ENCODE measurements around the gene SDK1.

SDK1 gene

GRCh38 chr7:4134204-4134603 is 833.2 kb downstream of the SDK1 start:
- no peak for DNase-seq (ENCODE audit: low read depth, low spot score)

GRCh38 chr7:4134631-4135030 is 833.6 kb downstream of the SDK1 start:
- no peak for DNase-seq (ENCODE audit: low read depth, low spot score)

GRCh38 chr7:4135301-4135700 is 834.2 kb downstream of the SDK1 start:
- no peak for DNase-seq (ENCODE audit: low read depth, low spot score)

GRCh38 chr7:4136036-4136435 is 835.0 kb downstream of the SDK1 start:
- DNase-seq (ENCODE audit: low read depth, low spot score) = no peak

GRCh38 chr7:4136501-4137110 is 835.6 kb downstream of the SDK1 start:
- no peak for DNase-seq (ENCODE audit: low read depth, low spot score)

GRCh38 chr7:4137552-4137951 is 836.5 kb downstream of the SDK1 start:
- no peak for DNase-seq (ENCODE audit: low read depth, low spot score)

GRCh38 chr7:4138866-4139265 is 837.8 kb downstream of the SDK1 start:
- DNase-seq (ENCODE audit: low read depth, low spot score) = no peak

GRCh38 chr7:4139656-4140625 is 838.9 kb downstream of the SDK1 start:
- DNase-seq (ENCODE audit: low read depth, low spot score) = no peak

- DNase-seq (ENCODE audit: low read depth, low spot score) = no peak
Measured at GRCh38 chr7:4140933-4141332, 839.9 kb downstream of the SDK1 start.

- no peak for DNase-seq (ENCODE audit: low read depth, low spot score)
Measured at GRCh38 chr7:4143006-4143405, 842.0 kb downstream of the SDK1 start.

GRCh38 chr7:4143511-4144171 is 842.6 kb downstream of the SDK1 start:
- DNase-seq (ENCODE audit: low read depth, low spot score) = no peak

- no peak for DNase-seq (ENCODE audit: low read depth, low spot score)
Measured at GRCh38 chr7:4144172-4144701, 843.2 kb downstream of the SDK1 start.

GRCh38 chr7:4144811-4145510 is 843.9 kb downstream of the SDK1 start:
- DNase-seq (ENCODE audit: low read depth, low spot score) = peak; percentile 57

GRCh38 chr7:4145576-4145975 is 844.5 kb downstream of the SDK1 start:
- DNase-seq (ENCODE audit: low read depth, low spot score) = no peak

GRCh38 chr7:4147926-4148620 is 847.0 kb downstream of the SDK1 start:
- DNase-seq (ENCODE audit: low read depth, low spot score) = no peak

- DNase-seq (ENCODE audit: low read depth, low spot score) = no peak
Measured at GRCh38 chr7:4149236-4149635, 848.2 kb downstream of the SDK1 start.

GRCh38 chr7:4149645-4150044 is 848.6 kb downstream of the SDK1 start:
- no peak for DNase-seq (ENCODE audit: low read depth, low spot score)

GRCh38 chr7:4150731-4151130 is 849.7 kb downstream of the SDK1 start:
- DNase-seq (ENCODE audit: low read depth, low spot score) = no peak

- no peak for DNase-seq (ENCODE audit: low read depth, low spot score)
Measured at GRCh38 chr7:4151524-4151923, 850.5 kb downstream of the SDK1 start.

GRCh38 chr7:4151926-4152549 is 851.0 kb downstream of the SDK1 start:
- DNase-seq (ENCODE audit: low read depth, low spot score) = no peak
